Stimulated activated naive CD8-positive, alpha-beta T cell treated with anti-CD3 and anti-CD28 coated beads, Interleukin-15, amount 100 ng/mL, for 72 hours (primary cell): ENCODE data around the gene RPTOR.
"Not testable (repeated sequence)": the region's sequence is repeated elsewhere in the genome, so short reads cannot be mapped to it uniquely, and the experiment has no call there.

Experiments
- ATAC-seq: fragments of 150-1000 bp; cut with Tn5 transposase; 2 replicates; pipeline ENCODE4 v1.10.0; 2021; ENCODE audit warnings: mild to moderate bottlenecking, moderate library complexity
- DNase-seq, 2 donors: peaks; one replicate each; pipeline ENCODE4 v3.0.0; 2021 to 2022
- H3K27ac Mint-ChIP-seq, 2 donors: one replicate each; pipeline ENCODE4 v1.8.0; 2022; ENCODE audit warnings: mild to moderate bottlenecking in 2 of 2, mixed read lengths in 2 of 2, moderate library complexity in 2 of 2
- H3K27me3 Mint-ChIP-seq: one replicate; pipeline ENCODE4 v1.8.0; 2022; ENCODE audit warnings: mixed read lengths
- H3K4me1 Mint-ChIP-seq: one replicate; pipeline ENCODE4 v1.8.0; 2022; ENCODE audit warnings: mild to moderate bottlenecking, mixed read lengths
- H3K4me3 Mint-ChIP-seq, 2 donors: one replicate each; pipeline ENCODE4 v1.8.0; 2022; ENCODE audit warnings: mild to moderate bottlenecking in 2 of 2, mixed read lengths in 2 of 2, moderate library complexity in 1 of 2
- H3K9me3 Mint-ChIP-seq, 2 donors: one replicate each; pipeline ENCODE4 v1.8.0; 2022; ENCODE audit warnings: mixed read lengths in 2 of 2

The RPTOR gene

DNA sequence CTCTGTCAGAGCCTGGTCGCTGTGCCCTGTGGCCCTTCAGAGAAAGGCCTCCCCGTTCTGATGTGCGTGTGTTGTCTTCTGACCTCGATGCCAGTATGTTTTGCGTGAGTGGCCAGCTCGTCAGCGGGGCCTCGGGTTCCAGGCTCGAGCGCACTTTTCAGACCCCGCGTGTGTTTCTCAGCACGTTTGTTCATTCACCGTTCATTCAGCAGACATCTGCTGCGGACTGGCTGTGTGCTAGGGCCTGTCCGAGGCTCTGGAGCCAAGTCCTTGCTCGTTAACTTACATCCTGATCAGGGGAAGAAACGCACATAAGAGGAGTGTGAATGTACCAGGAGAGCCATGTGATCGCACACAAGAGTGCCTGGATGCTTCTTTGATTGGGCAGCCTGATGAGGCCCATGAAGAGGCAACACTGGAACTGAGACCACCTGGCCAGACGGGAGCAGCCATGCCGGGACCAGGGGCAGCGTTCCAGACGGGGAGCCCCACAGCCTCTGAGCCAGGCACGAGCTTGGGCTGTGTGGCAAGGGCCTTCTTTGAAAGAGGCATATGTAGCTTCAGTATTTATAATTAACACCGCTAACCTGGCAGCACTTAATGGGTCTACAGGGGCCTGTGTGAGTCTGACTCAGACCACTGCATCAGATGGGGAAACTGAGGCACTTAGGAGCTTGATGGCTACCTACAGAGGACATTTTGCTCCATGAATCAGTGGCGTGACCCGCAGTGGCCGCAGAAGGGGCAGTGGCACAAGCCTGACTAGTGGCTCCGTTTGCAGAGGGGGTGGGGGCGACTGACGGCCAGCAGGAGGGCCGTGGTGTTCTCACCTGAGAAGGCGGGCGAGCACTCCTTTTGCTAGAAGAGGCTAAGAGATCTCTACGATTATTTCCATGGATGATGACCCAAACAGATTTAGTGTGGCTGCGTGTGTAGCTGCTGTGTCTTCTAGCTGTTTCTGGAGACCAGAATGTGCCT lies 259.1 kb downstream of the RPTOR start:
- Mint-ChIP-seq H3K27ac (peak overlapping the region in 1 of 2 donors; percentile 57), H3K9me3 (peaks cover 24 to 29% of the 10 kb centered on the region in 2 donors), H3K4me1 (peaks cover 27% of the 10 kb centered on the region), H3K27me3 (no peaks in the 10 kb centered on the region), H3K4me3 (no peak overlapping the region)
- DNase-seq = no peak
- ATAC-seq = no peak

DNA sequence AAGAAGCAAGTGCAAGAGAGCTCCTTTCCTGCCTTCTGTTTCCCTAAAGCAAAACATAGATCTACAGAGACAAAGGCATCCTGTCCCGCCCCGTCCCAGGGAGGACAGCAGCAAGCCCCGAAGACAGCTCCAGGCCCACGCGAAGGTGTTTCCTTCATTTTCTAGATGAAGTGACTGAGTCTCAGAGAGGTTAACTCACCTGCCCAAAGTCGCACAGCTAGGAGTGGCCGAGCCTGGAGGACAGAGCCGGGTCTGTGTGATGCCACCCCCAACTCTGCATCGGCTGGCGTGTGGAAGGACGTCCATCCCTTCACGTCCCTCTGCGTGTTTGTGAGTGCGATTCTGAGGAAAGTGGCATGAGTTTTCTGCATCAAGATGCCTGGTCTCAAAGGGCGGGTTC lies 259.8 kb downstream of the RPTOR start:
- DNase-seq = no peak
- Mint-ChIP-seq H3K4me1 (peaks cover 23% of the 10 kb centered on the region), H3K9me3 (peaks cover 26 to 30% of the 10 kb centered on the region in 2 donors), H3K27ac (no peak overlapping the region), H3K4me3 (no peak overlapping the region), H3K27me3 (no peaks in the 10 kb centered on the region)
- ATAC-seq = no peak

- DNase-seq = no peak
- Mint-ChIP-seq H3K27me3 (no peaks in the 10 kb centered on the region), H3K4me3 (no peak overlapping the region), H3K4me1 (peaks cover 24% of the 10 kb centered on the region), H3K27ac (no peak overlapping the region), H3K9me3 (peaks cover 26 to 30% of the 10 kb centered on the region in 2 donors)
- ATAC-seq = no peak
Observed at GRCh38 chr17:80805032-80805751, 260.6 kb downstream of the RPTOR start.

DNA sequence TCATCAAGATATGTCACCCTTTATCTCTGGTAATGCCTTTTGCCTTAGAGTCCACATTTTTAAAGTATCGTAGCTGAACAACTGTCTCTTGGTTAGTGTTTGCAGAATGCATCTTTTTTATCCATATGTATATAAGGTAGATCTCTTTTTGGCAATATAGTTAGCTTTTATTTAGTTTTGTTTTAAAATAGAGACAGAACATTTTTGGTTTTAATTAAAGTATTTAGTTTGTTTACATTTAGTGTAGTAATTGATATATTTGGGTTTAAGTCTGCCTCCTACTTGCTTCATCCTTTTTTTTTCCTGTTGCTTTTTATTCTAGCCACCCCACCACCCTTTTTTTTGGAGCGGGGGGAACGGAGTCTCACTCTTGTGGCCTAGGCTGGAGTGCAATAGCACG lies 262.4 kb downstream of the RPTOR start:
- no peaks in the 10 kb centered on the region for H3K27me3 Mint-ChIP-seq
- ATAC-seq (no peak), DNase-seq (no peak)
- peaks cover 42% of the 10 kb centered on the region for H3K4me1 Mint-ChIP-seq
- no peak overlapping the region for H3K4me3 Mint-ChIP-seq
- no peak overlapping the region for H3K27ac Mint-ChIP-seq
- peaks cover 26 to 30% of the 10 kb centered on the region in 2 donors for H3K9me3 Mint-ChIP-seq

GRCh38 chr17:80807882-80808281 lies 263.2 kb downstream of the RPTOR start:
- H3K9me3 Mint-ChIP-seq = peaks cover 26 to 30% of the 10 kb centered on the region in 2 donors
- DNase-seq = no peak
- no peaks in the 10 kb centered on the region for H3K27me3 Mint-ChIP-seq
- no peak for ATAC-seq
- peaks cover 51% of the 10 kb centered on the region for H3K4me1 Mint-ChIP-seq
- H3K27ac Mint-ChIP-seq = no peak overlapping the region
- no peak overlapping the region for H3K4me3 Mint-ChIP-seq

GRCh38 chr17:80811181-80812105 lies 266.8 kb downstream of the RPTOR start:
- peaks cover 46% of the 10 kb centered on the region for H3K4me1 Mint-ChIP-seq
- peak overlapping the region in 1 of 2 donors; percentile 20 for H3K4me3 Mint-ChIP-seq
- peaks cover 19 to 21% of the 10 kb centered on the region in 2 donors for H3K9me3 Mint-ChIP-seq
- ATAC-seq (no peak), DNase-seq (no peak)
- H3K27ac Mint-ChIP-seq = peak overlapping the region; percentile 76 to 93
- H3K27me3 Mint-ChIP-seq = no peaks in the 10 kb centered on the region

GRCh38 chr17:80812362-80813088 lies 267.9 kb downstream of the RPTOR start:
- no peak for ATAC-seq
- peaks cover 57% of the 10 kb centered on the region for H3K4me1 Mint-ChIP-seq
- DNase-seq = no peak
- peaks cover 8 to 10% of the 10 kb centered on the region in 2 donors for H3K9me3 Mint-ChIP-seq
- H3K27me3 Mint-ChIP-seq = no peaks in the 10 kb centered on the region
- H3K4me3 Mint-ChIP-seq = peak overlapping the region in 1 of 2 donors; percentile 7
- H3K27ac Mint-ChIP-seq = peak overlapping the region; percentile 75 to 93

GRCh38 chr17:80813318-80813717 lies 268.7 kb downstream of the RPTOR start:
- Mint-ChIP-seq H3K9me3 (peaks cover 6% of the 10 kb centered on the region in 2 donors), H3K4me3 (no peak overlapping the region), H3K27me3 (no peaks in the 10 kb centered on the region), H3K4me1 (peaks cover 65% of the 10 kb centered on the region), H3K27ac (no peak overlapping the region)
- ATAC-seq = no peak
- DNase-seq = no peak

DNA sequence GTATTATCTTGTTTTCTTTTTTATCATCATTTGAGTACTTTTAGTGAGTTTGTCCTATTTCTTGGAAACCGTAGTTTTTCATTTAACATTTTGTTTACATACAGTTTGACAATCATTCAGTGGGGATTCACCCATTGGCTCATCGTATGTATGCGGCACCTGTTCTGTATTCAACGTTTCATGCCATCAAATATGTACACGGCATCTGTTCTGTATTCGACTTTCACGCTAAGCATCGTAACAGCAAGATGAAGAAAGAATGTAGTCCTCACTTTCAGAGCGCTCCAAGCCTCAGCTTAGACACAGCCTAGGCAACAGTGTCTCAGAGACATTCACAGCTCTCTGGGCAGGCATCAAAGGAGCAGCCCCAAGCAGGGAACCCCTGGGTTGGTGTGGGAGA lies 269.9 kb downstream of the RPTOR start:
- H3K27ac Mint-ChIP-seq = peak overlapping the region; percentile 48 to 59
- H3K27me3 Mint-ChIP-seq = no peaks in the 10 kb centered on the region
- no peak for DNase-seq
- H3K4me1 Mint-ChIP-seq = peaks cover 77% of the 10 kb centered on the region
- ATAC-seq = no peak
- H3K4me3 Mint-ChIP-seq = no peak overlapping the region
- H3K9me3 Mint-ChIP-seq = no peaks in the 10 kb centered on the region

GRCh38 chr17:80815151-80815681 lies 270.6 kb downstream of the RPTOR start:
- no peaks in the 10 kb centered on the region for H3K27me3 Mint-ChIP-seq
- no peak overlapping the region for H3K27ac Mint-ChIP-seq
- ATAC-seq = no peak

DNA sequence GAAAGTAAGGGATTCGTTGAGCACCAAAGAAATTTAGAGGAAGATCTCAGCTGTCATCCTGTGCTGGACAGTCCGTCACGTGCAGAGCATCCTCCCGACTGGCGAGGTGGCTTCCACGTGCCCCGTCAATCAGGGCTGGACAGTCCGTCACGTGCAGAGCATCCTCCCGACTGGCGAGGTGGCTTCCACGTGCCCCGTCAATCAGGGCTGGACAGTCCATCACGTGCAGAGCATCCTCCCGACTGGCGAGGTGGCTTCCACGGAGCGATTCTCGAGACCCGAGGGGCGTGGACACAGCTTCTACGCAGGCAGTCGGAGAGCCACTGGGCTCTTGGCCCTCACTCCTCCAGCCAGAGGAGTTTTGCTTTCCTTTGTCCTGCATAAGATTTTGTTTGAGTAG lies 271.1 kb downstream of the RPTOR start:
- H3K27ac Mint-ChIP-seq, ATAC-seq: not testable (repeated sequence)

More at GRCh38 chr17:80815151-80815681, 270.6 kb downstream of the RPTOR start:
- no peaks in the 10 kb centered on the region for H3K9me3 Mint-ChIP-seq
- DNase-seq = no peak
- H3K4me1 Mint-ChIP-seq = peaks cover 83% of the 10 kb centered on the region
- H3K4me3 Mint-ChIP-seq = no peak overlapping the region

DNA sequence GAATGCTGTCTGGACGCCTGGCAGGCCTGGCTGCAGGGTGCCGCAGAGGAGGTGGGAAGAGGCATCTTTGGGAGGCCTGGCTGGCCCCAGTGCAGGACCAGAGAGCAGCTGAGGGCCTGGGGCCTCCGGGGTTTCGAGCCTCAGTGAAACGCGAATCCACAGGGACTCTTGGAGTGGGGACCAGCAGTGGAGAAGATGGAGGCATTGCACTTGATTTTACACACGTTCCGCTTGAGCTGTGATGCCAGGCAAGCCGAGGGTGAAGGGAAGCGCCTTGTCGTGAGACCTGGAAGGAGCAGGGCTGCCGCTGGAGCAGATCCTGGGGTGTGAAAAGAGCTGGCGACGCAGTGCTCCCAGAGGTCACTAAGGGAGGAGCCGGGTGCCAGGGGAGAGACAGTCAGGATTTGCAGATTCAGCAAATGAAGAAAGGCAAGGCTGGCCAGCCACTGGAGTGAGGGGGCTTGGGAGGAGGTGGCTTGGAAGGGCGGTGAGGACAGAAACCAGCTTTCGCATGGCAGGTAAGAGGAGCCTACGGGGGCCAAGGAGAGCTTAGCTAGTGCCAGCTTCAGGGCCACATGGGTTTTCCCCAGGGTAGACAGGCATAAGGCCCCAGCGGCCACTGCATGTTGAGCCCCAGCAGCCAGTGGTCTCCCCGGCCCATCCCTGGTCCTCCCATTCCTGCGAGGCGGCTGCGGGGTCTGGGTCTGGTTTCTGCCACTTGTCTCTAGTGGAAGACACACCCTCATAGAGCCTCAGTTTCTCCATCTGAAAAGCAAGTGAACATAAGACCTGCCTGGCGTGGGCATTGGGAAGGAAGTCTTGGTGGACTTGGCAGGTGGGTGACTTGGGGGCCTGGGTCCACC lies 271.8 kb downstream of the RPTOR start:
- no peak for DNase-seq
- Mint-ChIP-seq H3K9me3 (no peaks in the 10 kb centered on the region), H3K4me3 (peak overlapping the region in 1 of 2 donors; percentile 6), H3K4me1 (peaks cover 73% of the 10 kb centered on the region), H3K27ac (peak overlapping the region in 1 of 2 donors; percentile 14), H3K27me3 (no peaks in the 10 kb centered on the region)
- no peak for ATAC-seq

More for the DNA sequence above, 271.1 kb downstream of the RPTOR start:
- H3K9me3 Mint-ChIP-seq, H3K27me3 Mint-ChIP-seq, DNase-seq, H3K4me3 Mint-ChIP-seq: not testable (repeated sequence)
- peaks cover 81% of the 10 kb centered on the region for H3K4me1 Mint-ChIP-seq

- no peak for ATAC-seq
- H3K4me1 Mint-ChIP-seq = peaks cover 67% of the 10 kb centered on the region
- H3K4me3 Mint-ChIP-seq = no peak overlapping the region
- H3K27ac Mint-ChIP-seq = no peak overlapping the region
- DNase-seq = no peak
- H3K9me3 Mint-ChIP-seq = no peaks in the 10 kb centered on the region
- H3K27me3 Mint-ChIP-seq = no peaks in the 10 kb centered on the region
Observed at GRCh38 chr17:80817321-80817845, 272.7 kb downstream of the RPTOR start.
